Prostate gland (tissue), 2 donors: Measurements from ENCODE around the gene CCL26. TPM values are rescaled to one million over a fixed set of nuclear protein-coding genes. Genes with fewer than 3 reads are reported as not detected.
"Not testable (repeated sequence)": the region's sequence is repeated elsewhere in the genome, so short reads cannot be mapped to it uniquely, and the experiment has no call there.

Experiments used
- DNase-seq: peaks from one replicate; pipeline ENCODE4 v3.0.0-alpha.2; 2019; ENCODE audit warnings: low spot score
- H3K27ac ChIP-seq, 2 donors: fragments of 200-600 bp; sonication (generic); 2 replicates each; pipeline ENCODE4 v1.5.1; 2017 to 2019
- H3K27me3 ChIP-seq: fragments of 200-600 bp; sonication (generic); replicated peaks from 2 replicates; pipeline ENCODE4 v1.5.1; 2019; ENCODE audit not compliant: insufficient read depth
- H3K36me3 ChIP-seq, 2 donors: fragments of 200-600 bp; sonication (generic); 1 replicate in 1 of 2; 2 replicates in 1 of 2; pipeline versions ENCODE4 v1.5.1 to v1.8.1; 2017 to 2019
- H3K4me1 ChIP-seq: fragments of 200-600 bp; sonication (generic); replicated peaks from 2 replicates; pipeline ENCODE4 v1.5.1; 2019
- H3K4me3 ChIP-seq, 2 donors: fragments of 200-600 bp; sonication (generic); 2 replicates each; pipeline ENCODE4 v1.5.1; 2017 to 2019
- H3K9me3 ChIP-seq: fragments of 200-600 bp; sonication (generic); 2 replicates; pipeline ENCODE4 v1.5.1; 2017
- CTCF ChIP-seq, 4 experiments: fragments of 200-600 bp in 2 of 4; fragments of 450-650 bp in 2 of 4; sonication (generic) in 2 of 4; IDR thresholded peaks; 1 replicate in 3 of 4; 2 replicates in 1 of 4; pipeline ENCODE4 v1.5.1; 2016 to 2019; ENCODE audit warnings: antibody characterized with exemption in 4 of 4, mild to moderate bottlenecking in 2 of 4, moderate library complexity in 2 of 4
- POLR2A ChIP-seq: fragments of 450-650 bp; IDR thresholded peaks from one replicate; pipeline ENCODE4 v1.6.1; 2016; ENCODE audit warnings: antibody characterized with exemption, mild to moderate bottlenecking
- POLR2AphosphoS5 ChIP-seq: sonication (generic); formaldehyde crosslinking; IDR thresholded peaks from one replicate; pipeline ENCODE4 v1.6.1; 2017; ENCODE audit warnings: antibody characterized with exemption
- WGBS: methylation state at CpG from one replicate; pipeline ENCODE4 v1.1.5; 2018; 5-methylcytosine and 5-hydroxymethylcytosine counted together
- intact Hi-C: fragments of 100-400 bp; cut with DNase I; formaldehyde crosslinking; loops from one replicate; pipeline ENCODE4 v1.14.2; 2022
- total RNA-seq, 2 donors: library from RNA; depleted of rRNA; stranded (reverse); fragments of >200 nt; gene quantifications; one replicate each; pipeline ENCODE4 v1.1.0, GENCODE V29; 2016

Gene CCL26
- total RNA-seq, 2 donors from 2014 or later, result not detected

DNA sequence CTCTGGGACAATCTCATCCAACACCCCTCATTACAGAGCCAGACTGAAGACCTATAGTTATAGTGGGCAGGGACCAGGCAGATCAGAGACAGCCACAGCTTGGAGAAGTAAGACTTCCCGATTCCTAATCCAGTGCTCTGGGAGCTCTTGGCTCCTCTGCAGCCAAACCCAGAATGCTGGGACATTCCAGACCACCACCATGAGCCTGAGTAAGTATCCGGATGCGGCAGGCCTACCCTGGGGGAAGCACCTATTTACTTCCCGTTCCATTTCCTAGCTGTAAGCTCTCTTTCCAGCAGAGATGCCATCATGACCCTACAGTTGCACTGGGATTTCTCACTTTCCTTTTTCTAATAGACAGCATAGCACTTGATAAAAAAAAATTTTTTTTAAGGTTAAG lies 49.6 kb downstream of the CCL26 start:
- H3K27me3 ChIP-seq, result no peaks in the 10 kb centered on the region
- no peaks in the 10 kb centered on the region for H3K36me3 ChIP-seq
- H3K9me3 ChIP-seq, result no peaks in the 10 kb centered on the region
- no peaks in the 10 kb centered on the region for H3K4me1 ChIP-seq
- H3K27ac ChIP-seq, result no peak overlapping the region
- intact Hi-C loops, result no loop called here
- 64% methylated on average over 4 of the region's 4 CpGs for WGBS
- no peak for TF ChIP-seq POLR2AphosphoS5
- no peak for DNase-seq
- H3K4me3 ChIP-seq, result no peak overlapping the region

DNA sequence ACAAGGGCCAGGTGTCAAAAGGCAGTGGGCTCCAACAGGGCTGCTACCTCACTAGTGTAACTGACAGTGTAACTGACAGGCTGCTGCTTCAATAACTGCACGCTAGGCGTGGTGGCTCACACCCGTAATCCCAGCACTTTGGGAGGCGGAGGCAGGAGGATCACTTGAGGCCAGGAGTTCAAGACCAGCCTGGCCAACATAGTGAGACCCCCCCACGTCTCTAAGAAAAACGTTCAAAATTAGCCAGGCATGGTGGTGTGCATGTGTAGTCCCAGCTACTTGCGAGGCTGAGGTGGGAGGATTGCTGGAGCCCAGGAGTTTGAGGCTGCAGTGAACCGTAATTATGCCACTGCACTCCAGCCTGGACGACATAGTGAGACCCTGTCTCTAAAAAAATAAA lies 50.1 kb downstream of the CCL26 start:
- DNase-seq, H3K9me3 ChIP-seq, H3K36me3 ChIP-seq, H3K4me3 ChIP-seq, H3K27me3 ChIP-seq, intact Hi-C loops, H3K27ac ChIP-seq, H3K4me1 ChIP-seq: not testable (repeated sequence)
- WGBS, result 93% methylated on average over 9 of the region's 9 CpGs

GRCh38 chr7:75721426-75721825 lies 50.6 kb downstream of the CCL26 start:
- Histone ChIP-seq H3K36me3 (no peaks in the 10 kb centered on the region), H3K9me3 (no peaks in the 10 kb centered on the region), H3K4me1 (no peaks in the 10 kb centered on the region), H3K27ac (no peak overlapping the region), H3K27me3 (no peaks in the 10 kb centered on the region), H3K4me3 (no peak overlapping the region)
- intact Hi-C loops, result no loop called here
- 91% methylated on average over 2 of the region's 2 CpGs for WGBS
- TF ChIP-seq POLR2A, result no peak
- no peak for TF ChIP-seq CTCF (IDR thresholded peaks at IDR 0.05)
- no peak for TF ChIP-seq POLR2AphosphoS5
- no peak for DNase-seq

GRCh38 chr7:75719626-75720025 lies 52.4 kb downstream of the CCL26 start:
- no peaks in the 10 kb centered on the region for H3K27me3 ChIP-seq
- intact Hi-C loops, result no loop called here
- no peak for TF ChIP-seq POLR2AphosphoS5
- no peak for TF ChIP-seq CTCF (IDR thresholded peaks at IDR 0.05)
- TF ChIP-seq POLR2A, result no peak
- DNase-seq, result no peak
- no peak overlapping the region for H3K27ac ChIP-seq
- H3K4me1 ChIP-seq, result no peaks in the 10 kb centered on the region
- WGBS, result 97% methylated on average over 5 of the region's 5 CpGs
- H3K36me3 ChIP-seq, result no peaks in the 10 kb centered on the region
- no peak overlapping the region for H3K4me3 ChIP-seq
- no peaks in the 10 kb centered on the region for H3K9me3 ChIP-seq

Other genes starting within 250 kb of the CCL26 start
- gene HIP1, start 33.3 kb downstream of the CCL26 start, total RNA-seq, result 10 to 100 TPM in 1 of 2 donors, 1 to 10 TPM in 1; 9.8 to 40.8 TPM
- not detected for gene CCL24, start 41.6 kb upstream of the CCL26 start, total RNA-seq
- gene RHBDD2, start 106.8 kb upstream of the CCL26 start, total RNA-seq, result 100 to 1,000 TPM; 101 to 130 TPM
- 100 to 1,000 TPM in 1 of 2 donors, 10 to 100 TPM in 1; 88.0 to 136 TPM for gene POR, start 142.9 kb upstream of the CCL26 start, total RNA-seq
- gene TMEM120A, start 222.4 kb upstream of the CCL26 start, total RNA-seq, result 10 to 100 TPM; 20.2 to 40.8 TPM